NCI-H2196 treated with DMSO at 0.1 percent for 48 hours (cell line): ENCODE data around the gene TRIM23.

Source experiments
- DNase-seq: peaks from one replicate; lab custom pipeline; 2025; ENCODE audit not compliant: unreplicated experiment; lab: John Stamatoyannopoulos, UW

Gene TRIM23

GRCh38 chr5:65566505-65566904 is 57.6 kb downstream of the TRIM23 start:
- DNase-seq: no peak

DNA sequence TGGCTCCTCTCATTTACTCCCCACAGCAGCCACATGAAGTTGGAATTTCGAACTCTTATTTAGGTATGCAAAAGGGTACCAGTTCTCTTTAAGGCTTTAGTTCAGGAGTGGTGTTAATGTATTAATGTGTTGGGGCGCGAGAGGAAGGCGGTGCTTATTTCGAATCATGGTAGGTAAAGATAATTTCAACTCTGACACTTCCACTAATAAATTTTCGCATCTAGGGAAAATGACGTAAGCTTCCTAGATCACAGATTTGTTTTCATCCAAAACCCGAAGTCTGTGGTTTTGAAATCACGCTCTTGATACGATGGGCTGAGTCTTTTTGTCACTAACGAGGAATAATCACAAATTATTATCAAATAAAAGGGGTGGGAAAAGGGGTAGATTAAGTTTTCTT is 60.4 kb downstream of the TRIM23 start:
- DNase-seq: no peak

DNA sequence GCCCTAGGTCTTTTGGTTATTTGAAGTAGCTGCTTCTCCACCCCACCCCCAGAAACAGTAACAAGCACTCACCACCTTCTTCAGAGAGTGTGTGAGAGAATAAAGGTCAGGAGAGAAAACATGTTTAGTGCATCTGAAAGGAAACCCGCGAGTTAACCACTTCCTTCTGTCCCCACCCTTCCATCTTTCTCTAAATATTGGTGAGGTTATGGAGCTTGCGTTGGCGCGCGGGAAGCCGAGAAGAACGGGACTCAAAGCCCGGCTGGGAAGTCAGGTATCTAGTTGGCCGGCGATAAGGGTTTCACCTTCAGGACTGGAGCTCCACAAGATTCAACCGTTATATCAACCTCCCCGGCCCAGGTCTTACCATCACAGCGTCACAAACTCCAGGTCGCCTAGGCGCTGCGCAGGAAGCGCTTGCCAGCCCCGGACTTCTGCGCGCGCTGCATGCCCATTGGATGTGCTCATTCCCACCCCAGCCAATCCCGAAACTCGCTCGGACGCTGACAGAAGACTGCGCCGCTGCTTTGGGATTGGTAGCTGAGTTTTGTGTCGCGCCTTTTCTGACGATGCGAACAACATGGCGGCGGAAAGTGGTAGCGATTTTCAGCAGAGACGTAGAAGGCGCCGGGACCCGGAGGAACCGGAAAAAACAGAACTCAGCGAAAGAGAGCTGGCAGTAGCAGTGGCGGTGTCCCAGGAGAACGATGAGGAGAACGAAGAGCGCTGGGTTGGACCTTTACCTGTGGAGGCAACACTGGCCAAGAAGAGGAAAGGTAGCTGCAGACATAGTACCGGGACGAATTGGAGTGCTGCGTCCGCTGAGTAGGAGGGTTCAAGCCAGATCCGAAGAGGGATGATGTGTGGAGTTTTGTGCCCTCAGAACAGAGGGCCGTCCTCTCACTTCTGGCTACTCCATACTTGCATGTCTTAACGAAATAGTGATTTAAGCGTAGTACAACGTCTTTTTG is 61.1 kb downstream of the TRIM23 start, which contains the start of the genes CENPK and PPWD1:
CENPK (minus strand) TSS at position 438 of the 971 bp plus-strand sequence. CDS start 8,261 bp downstream, outside the sequence.
PPWD1 (plus strand) TSS at position 566 of the 971 bp plus-strand sequence; CDS start at position 581, 15 bp downstream.
- peak; percentile 82 for DNase-seq

DNA sequence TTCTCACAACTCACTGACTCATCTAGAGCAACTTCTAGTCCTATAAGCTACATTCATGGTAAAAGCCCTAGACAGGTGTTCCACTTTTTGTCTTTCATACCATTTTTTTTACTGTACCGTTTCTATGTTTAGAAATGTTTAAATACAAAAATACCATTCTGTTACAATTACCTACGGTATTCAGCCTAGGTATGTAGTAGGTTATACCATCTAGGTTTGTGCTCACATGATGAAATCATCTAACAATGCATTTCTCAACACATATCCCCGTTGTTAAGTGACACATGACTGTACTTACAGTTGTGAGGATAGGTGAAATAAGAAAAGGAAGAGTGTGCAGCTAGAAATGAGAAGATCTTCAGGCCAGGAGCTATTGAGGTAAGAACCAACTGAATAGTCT is 67.4 kb downstream of the TRIM23 start:
- DNase-seq: no peak

- DNase-seq: no peak
Observed at GRCh38 chr5:65556181-65556580, 68.0 kb downstream of the TRIM23 start.

- no peak for DNase-seq
Observed at GRCh38 chr5:65555287-65555686, 68.8 kb downstream of the TRIM23 start.

GRCh38 chr5:65553941-65554340 is 70.2 kb downstream of the TRIM23 start:
- no peak for DNase-seq

- DNase-seq: no peak
Observed at GRCh38 chr5:65548281-65548680, 75.9 kb downstream of the TRIM23 start.

- no peak for DNase-seq
Observed at GRCh38 chr5:65546141-65546540, 78.0 kb downstream of the TRIM23 start.

DNA sequence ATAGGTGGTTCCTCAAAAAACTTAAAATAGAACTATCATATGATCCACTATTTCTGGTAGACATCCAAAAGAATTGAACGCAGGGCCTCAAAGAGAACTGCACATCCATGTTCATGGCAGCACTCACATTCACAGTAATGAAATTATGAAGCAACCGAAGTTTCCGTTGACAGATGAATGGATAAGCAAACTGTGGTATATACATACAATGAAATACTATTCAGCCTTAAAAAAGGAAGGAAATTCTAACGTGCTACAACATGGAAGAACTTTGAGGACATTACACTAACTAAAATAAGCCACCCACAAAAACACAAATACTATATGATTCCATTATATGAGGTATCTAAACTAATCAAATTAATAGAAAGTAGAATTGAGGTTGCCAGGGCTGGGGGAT is 79.7 kb downstream of the TRIM23 start:
- DNase-seq: no peak

DNA sequence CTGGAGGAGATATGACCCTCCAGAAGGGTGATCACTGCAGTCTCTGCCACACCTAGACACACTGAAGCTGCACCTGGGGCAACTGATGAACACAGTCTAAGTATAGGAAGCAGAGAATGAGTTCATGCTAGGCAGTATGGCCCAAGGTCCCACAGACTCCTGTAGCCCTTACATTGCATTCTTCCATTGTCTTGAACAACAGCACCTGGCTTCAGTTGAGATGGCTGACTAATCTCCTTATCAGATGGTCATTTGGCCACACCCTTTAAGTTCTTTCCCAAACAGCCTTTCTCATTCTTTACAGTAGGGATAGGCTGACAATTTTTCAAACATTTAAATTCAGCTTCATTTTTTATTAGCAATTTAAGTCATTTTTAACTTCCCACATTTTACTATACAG is 84.3 kb downstream of the TRIM23 start:
- no peak for DNase-seq
